ENCODE results near the gene CSF1R.

- TF ChIP-seq CTCF (IDR thresholded peaks at IDR 0.05; ENCODE audit: low read depth, low read length, poor library complexity, severe bottlenecking) (no peak), EZH2phosphoT487 (IDR thresholded peaks at IDR 0.05; ENCODE audit: borderline replicate concordance, low read length) (no peak)
These were observed 69.8 kb downstream of the CSF1R start for GRCh38 chr5:150016537-150016936.

Data from DOHH2 (cell line).